ENCODE data around the gene SETD5. TPM values are rescaled to one million over a fixed set of nuclear protein-coding genes. Genes with fewer than 3 reads are reported as not detected.

Gene SETD5
- total RNA-seq, 1 donor, result 52.8 TPM

DNA sequence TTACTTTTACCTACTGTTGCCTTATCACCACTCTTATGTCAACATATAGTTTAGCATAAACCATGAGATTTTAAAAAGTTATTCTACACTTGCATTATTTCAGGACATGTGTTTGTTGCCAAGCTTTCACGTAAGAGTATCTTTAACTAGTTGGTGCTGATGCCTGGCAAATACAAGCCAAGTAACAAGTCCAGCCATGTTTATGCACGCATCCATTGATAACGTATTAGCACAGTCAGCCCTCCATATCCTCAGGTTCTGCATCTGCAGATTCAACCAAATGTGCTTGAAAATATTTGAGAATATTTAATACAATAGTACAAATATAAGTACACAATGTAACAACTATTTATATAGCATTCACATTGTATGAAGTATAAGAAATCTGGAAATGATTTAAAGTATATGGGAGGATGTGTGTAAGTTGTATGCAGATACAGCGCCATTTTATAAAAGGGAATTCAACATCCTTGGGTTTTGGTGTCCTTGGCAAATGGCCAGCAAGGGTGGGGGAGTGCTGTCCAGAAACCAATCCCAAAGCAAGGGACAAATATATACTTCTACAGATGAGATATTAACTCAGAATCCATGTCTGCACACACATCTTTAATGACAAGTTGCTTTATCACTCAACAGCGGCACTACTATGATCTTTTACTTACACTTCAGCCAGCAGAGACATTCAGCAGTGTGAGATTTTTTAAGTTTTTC lies 8.7 kb upstream of the SETD5 start:
- no peak for DNase-seq (ENCODE audit: low read depth in 2 of 3, low spot score in 2 of 3)

GRCh38 chr3:9390265-9390888 lies 7.0 kb upstream of the SETD5 start:
- DNase-seq (ENCODE audit: low read depth in 2 of 3, low spot score in 2 of 3), result no peak

DNA sequence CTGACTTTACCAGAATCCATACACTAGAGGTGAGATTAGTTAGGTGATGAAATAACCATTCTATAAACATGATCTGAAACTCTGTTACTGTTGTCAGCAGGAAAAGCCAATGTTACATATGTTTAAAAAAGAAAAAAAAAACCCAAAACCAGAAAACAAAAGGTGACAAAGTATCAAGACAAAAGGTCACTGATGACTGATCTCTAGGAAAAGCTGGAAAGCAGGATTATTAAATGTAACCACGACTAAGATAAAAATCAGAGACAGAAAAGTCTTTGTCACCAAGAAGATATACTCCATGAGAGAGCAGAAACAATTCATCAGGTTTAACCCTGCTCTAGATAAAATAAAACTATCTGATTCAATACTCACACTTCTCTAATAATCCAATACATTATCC lies 5.4 kb upstream of the SETD5 start:
- no peak for DNase-seq (ENCODE audit: low read depth in 2 of 3, low spot score in 2 of 3)

- DNase-seq (ENCODE audit: low read depth in 2 of 3, low spot score in 2 of 3), result no peak
Measured at GRCh38 chr3:9395570-9396300, 1.7 kb upstream of the SETD5 start.

DNA sequence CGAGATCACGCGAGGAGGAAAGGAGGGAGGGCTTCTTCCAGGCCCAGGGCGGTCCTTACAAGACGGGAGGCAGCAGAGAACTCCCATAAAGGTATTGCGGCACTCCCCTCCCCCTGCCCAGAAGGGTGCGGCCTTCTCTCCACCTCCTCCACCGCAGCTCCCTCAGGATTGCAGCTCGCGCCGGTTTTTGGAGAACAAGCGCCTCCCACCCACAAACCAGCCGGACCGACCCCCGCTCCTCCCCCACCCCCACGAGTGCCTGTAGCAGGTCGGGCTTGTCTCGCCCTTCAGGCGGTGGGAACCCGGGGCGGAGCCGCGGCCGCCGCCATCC lies 1.1 kb upstream of the SETD5 start:
- DNase-seq (ENCODE audit: low read depth in 2 of 3, low spot score in 2 of 3), result peak in 2 of 3 donors; percentile 86 to 93

DNA sequence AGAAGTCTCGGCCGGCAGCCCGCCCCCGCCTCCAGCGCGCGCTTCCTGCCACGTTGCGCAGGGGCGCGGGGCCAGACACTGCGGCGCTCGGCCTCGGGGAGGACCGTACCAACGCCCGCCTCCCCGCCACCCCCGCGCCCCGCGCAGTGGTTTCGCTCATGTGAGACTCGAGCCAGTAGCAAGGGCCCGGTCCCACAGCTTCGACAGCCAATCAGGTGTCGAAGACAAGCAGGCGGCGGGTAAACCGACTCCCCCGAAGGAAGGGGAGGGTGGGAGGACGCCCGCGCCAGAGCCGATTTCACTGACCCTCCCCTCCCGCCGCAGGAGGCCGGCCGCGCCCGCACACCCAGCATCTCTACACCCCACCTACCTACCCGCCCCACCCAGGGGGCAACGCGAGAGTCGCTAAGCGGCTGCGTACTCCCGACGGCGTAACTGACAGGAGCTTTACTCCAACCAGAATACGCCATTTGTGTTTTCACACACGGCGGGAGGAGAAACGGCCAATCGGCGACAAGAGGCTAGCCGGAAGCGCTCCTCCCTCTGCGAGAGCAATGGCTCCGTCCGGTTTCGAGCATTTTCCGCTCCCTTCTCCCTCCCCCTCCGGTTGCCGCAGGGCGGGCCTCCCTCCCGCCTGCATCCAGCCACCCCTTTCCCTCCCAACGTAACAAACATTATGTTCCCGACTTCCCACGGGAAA lies 633 bp upstream of the SETD5 start:
- DNase-seq (ENCODE audit: low read depth in 2 of 3, low spot score in 2 of 3), result peak; percentile 94 to 99 (median 99)

- peak in 2 of 3 donors; percentile 29 to 47 for DNase-seq (ENCODE audit: low read depth in 2 of 3, low spot score in 2 of 3)
Measured at GRCh38 chr3:9397906-9398699, 688 bp downstream of the SETD5 start.

- peak in 2 of 3 donors; percentile 43 to 63 for DNase-seq (ENCODE audit: low read depth in 2 of 3, low spot score in 2 of 3)
Measured at GRCh38 chr3:9398700-9399336, 1.4 kb downstream of the SETD5 start.

DNA sequence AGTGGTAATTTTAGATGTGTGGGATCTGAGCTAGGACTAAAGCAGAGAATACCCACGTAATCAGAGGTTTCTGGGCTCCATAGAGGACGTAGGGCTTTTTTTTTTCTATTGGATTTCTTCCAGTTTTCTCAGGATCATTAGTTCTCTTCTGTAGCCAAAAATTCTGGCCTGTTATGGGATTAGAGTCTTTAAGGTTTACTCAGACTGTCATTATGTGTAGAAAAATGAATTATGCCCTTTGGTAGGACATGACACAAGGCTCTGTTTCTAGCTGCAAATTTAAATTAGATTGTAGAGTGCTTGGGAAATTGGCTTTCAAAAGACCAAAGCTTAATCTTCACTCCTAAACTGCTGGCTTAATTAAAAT lies 1.9 kb downstream of the SETD5 start:
- no peak for DNase-seq (ENCODE audit: low read depth in 2 of 3, low spot score in 2 of 3)

GRCh38 chr3:9399746-9400145 lies 2.3 kb downstream of the SETD5 start:
- peak in 2 of 3 donors; percentile 33 to 42 for DNase-seq (ENCODE audit: low read depth in 2 of 3, low spot score in 2 of 3)

- DNase-seq (ENCODE audit: low read depth in 2 of 3, low spot score in 2 of 3), result no peak
Measured at GRCh38 chr3:9400616-9401015, 3.2 kb downstream of the SETD5 start.

DNA sequence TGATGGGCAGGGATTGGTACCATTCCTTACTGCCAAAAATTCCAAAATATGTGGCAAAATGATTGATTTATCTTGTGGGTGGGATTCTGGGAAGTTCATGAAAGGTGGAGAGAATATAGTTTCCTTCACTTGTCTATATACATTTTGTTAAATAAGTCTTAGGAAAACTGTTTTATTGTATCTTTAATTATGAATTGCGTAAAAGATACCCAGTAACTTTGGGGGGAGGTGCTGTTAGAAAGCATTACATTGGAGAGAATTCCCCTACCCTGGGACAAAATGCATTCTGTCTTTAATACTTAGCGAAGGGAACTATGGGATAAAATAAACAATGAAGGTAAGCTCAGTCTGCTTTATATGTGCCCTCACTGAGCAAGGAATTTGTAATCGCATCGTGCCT lies 4.6 kb downstream of the SETD5 start:
- DNase-seq (ENCODE audit: low read depth in 2 of 3, low spot score in 2 of 3), result no peak

DNA sequence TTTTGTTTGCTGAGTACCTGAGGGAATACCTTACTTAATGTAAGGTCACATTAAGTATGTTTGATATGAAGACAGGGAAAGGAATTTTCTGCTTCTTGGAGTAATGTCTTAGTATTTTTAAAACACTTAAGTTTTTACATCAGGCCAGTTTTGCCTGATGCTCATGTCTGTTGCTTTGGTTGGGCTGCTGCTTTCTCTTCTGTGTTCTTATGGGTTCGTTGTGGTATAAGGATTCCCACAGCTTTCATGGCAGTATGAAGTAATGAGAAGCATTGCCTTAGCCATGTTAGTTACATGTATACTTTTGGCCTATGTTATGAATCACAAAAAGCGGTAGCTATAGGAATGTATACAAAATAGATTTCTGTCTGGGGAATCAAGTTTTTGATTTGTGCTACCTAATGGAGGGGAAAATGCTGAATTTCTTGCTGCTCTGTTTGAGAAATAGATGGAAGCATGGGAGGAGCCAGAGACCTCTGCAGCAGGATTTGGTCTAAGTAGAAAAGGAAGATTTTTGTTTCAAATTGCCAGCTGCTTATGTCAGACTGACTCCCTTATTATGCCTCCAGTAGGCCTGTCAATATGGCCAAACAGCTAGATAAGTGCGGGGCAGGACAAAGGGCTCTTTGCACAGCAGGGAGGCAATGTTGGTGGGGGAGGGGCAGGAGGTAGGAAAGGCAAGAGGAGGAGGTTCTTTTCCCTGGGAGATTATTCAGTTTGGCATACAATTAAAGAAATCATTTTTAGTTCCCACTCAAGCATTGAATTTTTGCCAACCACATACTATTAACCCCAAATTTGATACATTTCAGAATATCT lies 5.2 kb downstream of the SETD5 start:
- DNase-seq (ENCODE audit: low read depth in 2 of 3, low spot score in 2 of 3), result no peak

DNA sequence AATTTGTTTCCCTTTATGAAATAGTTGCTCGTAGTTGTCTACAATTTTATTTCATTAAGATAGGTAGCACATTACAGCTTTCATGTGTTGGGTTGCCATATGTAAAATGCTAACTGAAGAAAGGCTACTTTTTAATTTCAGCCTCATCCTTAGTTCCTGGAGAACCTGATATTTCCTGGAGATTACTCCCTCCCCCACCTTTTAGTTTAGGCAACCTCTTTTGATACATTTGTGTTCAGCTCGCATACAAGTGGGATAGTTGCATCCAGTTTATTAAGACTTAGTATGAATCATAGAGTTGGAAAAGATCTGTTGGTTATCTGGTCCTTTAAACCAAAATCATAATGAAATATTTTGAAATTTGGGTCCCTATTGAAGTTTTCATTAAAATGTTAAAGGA lies 6.0 kb downstream of the SETD5 start:
- no peak for DNase-seq (ENCODE audit: low read depth in 2 of 3, low spot score in 2 of 3)

- peak in 2 of 3 donors; percentile 25 to 27 for DNase-seq (ENCODE audit: low read depth in 2 of 3, low spot score in 2 of 3)
Measured at GRCh38 chr3:9404680-9405079, 7.3 kb downstream of the SETD5 start.

DNA sequence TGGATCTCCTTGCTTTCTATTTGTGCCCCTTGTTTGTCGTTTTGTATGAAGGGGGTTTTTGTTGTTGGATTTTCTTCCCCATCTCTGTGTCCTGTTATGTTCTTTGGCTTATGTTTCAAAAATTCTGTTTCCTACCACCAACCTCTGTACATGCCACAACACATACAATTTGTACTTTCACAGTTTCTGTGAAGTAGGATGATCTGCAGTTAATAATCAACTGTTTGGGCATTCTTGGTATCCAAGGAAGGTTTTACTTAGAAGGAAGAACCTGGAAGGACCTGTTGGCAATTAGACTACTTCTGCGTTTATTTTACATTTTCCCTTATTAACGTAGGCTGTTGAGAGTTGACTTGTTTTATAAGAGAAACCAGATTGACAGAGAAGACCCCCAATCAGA lies 8.3 kb downstream of the SETD5 start:
- no peak for DNase-seq (ENCODE audit: low read depth in 2 of 3, low spot score in 2 of 3)

DNA sequence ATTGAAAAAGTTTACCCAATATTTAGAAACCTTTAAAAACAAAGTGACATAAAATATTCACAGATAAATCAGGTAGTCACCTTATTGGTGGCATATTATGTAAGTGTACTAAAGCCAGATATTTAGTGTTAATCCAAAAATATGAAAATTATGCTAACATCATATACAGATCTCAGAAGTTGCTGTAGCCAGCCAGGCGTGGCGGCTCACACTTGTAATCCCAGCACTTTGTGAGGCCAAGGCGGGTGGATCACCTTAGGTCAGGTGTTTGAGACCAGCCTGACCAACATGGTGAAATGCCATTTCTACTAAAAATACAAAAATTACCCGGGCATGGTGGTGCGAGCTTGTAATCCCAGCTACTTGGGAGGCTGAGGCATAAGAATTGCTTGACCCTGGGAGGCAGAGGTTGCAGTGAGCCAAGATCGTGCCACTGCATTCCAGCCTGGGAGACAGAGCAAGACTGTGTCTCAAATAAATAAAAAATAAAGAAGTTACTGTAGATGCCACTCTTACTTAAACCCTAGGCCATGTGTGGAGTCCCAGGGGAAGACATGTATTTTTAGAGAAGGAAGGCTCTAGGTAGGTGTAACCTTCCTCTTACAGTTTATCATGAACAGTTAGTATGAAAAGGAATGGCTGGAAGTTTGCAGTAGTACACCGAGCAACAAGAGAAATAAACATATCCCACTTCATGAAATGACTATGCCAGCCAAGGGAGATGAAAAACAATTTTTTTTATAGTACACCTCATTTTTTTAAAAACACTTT lies 9.6 kb downstream of the SETD5 start:
- no peak for DNase-seq (ENCODE audit: low read depth in 2 of 3, low spot score in 2 of 3)

DNA sequence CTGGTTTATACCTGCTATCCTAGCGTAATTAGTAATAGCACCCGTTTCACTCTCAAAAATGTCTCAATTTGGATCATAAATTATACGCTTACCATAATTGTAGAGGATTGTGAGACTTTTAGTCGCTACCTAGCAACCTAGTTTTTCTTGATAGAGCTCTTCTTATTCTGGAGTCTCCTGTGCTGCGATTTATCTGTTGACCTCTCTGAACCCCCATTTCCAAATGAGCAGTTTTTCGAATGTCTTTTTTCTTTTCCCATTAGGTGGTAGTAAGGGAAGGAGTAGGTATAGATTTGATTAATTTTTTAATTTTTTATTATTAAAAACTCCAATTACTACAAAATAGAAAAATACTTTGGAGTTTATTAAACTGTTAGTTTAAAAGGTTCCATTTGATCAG lies 10.6 kb downstream of the SETD5 start:
- DNase-seq (ENCODE audit: low read depth in 2 of 3, low spot score in 2 of 3), result no peak

- no peak for DNase-seq (ENCODE audit: low read depth in 2 of 3, low spot score in 2 of 3)
Measured at GRCh38 chr3:9408546-9408945, 11.1 kb downstream of the SETD5 start.

All from hematopoietic multipotent progenitor cell (in vitro differentiated cells).